ENCODE measurements around the gene GRID1.

GRCh38 chr10:86113044-86113443 lies 253.6 kb downstream of the GRID1 start:
- TF ChIP-seq CTCF (conservative IDR thresholded peaks at IDR 0.05; ENCODE audit: low read depth, low read length) (no peak), EZH2 (IDR thresholded peaks at IDR 0.05; ENCODE audit: low read length, unreplicated experiment) (no peak), EZH2phosphoT487 (IDR thresholded peaks at IDR 0.05; ENCODE audit: borderline replicate concordance, low read length) (no peak)

Measured in PC-3 (cell line).